EH (cell line): Measurements from ENCODE around the gene MAP6D1.
"Not testable (repeated sequence)": the region's sequence is repeated elsewhere in the genome, so short reads cannot be mapped to it uniquely, and the experiment has no call there.

Source experiments
- DNase-seq: peaks from one replicate; pipeline ENCODE4 v3.0.0-alpha.2; 2015; ENCODE audit warnings: low read depth

MAP6D1 gene

GRCh38 chr3:183799461-183799860 is 25.9 kb downstream of the MAP6D1 start:
- no peak for DNase-seq

GRCh38 chr3:183797996-183798395 is 27.4 kb downstream of the MAP6D1 start:
- DNase-seq, result no peak

GRCh38 chr3:183796372-183796771 is 29.0 kb downstream of the MAP6D1 start:
- DNase-seq, result no peak

- DNase-seq, result no peak
Measured at GRCh38 chr3:183794452-183794851, 30.9 kb downstream of the MAP6D1 start.

- no peak for DNase-seq
Measured at GRCh38 chr3:183792976-183793375, 32.4 kb downstream of the MAP6D1 start.

- DNase-seq, result no peak
Measured at GRCh38 chr3:183790700-183791099, 34.7 kb downstream of the MAP6D1 start.

GRCh38 chr3:183789826-183790225 is 35.6 kb downstream of the MAP6D1 start:
- no peak for DNase-seq

GRCh38 chr3:183784503-183784902 is 40.9 kb downstream of the MAP6D1 start:
- DNase-seq, result not testable (repeated sequence)

GRCh38 chr3:183782576-183783276 is 42.7 kb downstream of the MAP6D1 start:
- DNase-seq, result no peak

- DNase-seq, result no peak
Measured at GRCh38 chr3:183781246-183781645, 44.1 kb downstream of the MAP6D1 start.

- no peak for DNase-seq
Measured at GRCh38 chr3:183779896-183780465, 45.4 kb downstream of the MAP6D1 start.

- no peak for DNase-seq
Measured at GRCh38 chr3:183777016-183777618, 48.3 kb downstream of the MAP6D1 start.

GRCh38 chr3:183776451-183776850 is 48.9 kb downstream of the MAP6D1 start:
- not testable (repeated sequence) for DNase-seq

GRCh38 chr3:183775781-183776180 is 49.6 kb downstream of the MAP6D1 start:
- peak; percentile 47 for DNase-seq

- peak; percentile 94 for DNase-seq
Measured at GRCh38 chr3:183774631-183775030, 50.7 kb downstream of the MAP6D1 start.

- no peak for DNase-seq
Measured at GRCh38 chr3:183769453-183769852, 55.9 kb downstream of the MAP6D1 start.

- no peak for DNase-seq
Measured at GRCh38 chr3:183768114-183768513, 57.3 kb downstream of the MAP6D1 start.

GRCh38 chr3:183766745-183767606 is 58.4 kb downstream of the MAP6D1 start:
- DNase-seq, result peak; percentile 79

GRCh38 chr3:183766107-183766506 is 59.3 kb downstream of the MAP6D1 start:
- DNase-seq, result no peak
